T-helper 2 cell treated with Interferon-gamma antibody and Interleukin-4, amounts not matched to agents 5 μg/mL and 100 μg/mL, for 36 hours (primary cell): ENCODE results near the gene RTF2.

ENCODE experiments used
- DNase-seq: peaks from one replicate; pipeline ENCODE4 v3.0.0; 2021; ENCODE audit warnings: low spot score
- H3K27ac Mint-ChIP-seq: one replicate; pipeline ENCODE4 v1.8.0; 2021; ENCODE audit warnings: mild to moderate bottlenecking, mixed read lengths
- H3K27me3 Mint-ChIP-seq: one replicate; pipeline ENCODE4 v1.8.0; 2021; ENCODE audit warnings: low read depth, mixed read lengths
- H3K36me3 Mint-ChIP-seq: one replicate; pipeline ENCODE4 v1.8.0; 2021; ENCODE audit warnings: low read depth, mixed read lengths
- H3K4me1 Mint-ChIP-seq: one replicate; pipeline ENCODE4 v1.8.0; 2021; ENCODE audit warnings: low read depth, mixed read lengths
- H3K4me3 Mint-ChIP-seq: one replicate; pipeline ENCODE4 v1.8.0; 2022; ENCODE audit warnings: mild to moderate bottlenecking, moderate library complexity, mixed read lengths
- H3K9me3 Mint-ChIP-seq: one replicate; pipeline ENCODE4 v1.8.0; 2021; ENCODE audit warnings: mixed read lengths

RTF2 gene

DNA sequence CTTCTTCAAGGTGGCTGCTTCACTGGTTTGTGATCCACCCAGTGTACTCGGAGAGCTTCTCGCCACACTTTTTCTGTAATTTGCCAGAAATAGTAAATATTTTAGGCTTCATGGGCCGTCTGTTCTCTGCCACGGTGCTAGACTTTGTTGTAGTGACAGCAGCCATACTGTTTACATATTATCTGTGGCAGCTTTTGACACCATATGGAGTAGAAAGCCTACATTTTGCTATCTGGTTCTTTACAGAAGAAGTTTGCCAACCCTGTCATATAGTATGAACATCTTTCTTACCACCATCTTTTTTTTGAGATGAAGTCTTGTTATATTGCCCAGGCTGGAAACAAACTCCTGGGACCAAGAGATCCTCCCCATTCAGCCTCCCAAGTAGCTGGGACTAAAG lies 97.1 kb downstream of the RTF2 start:
- Mint-ChIP-seq H3K9me3 (no peaks in the 10 kb centered on the region), H3K27me3 (no peaks in the 10 kb centered on the region), H3K4me1 (no peaks in the 10 kb centered on the region), H3K4me3 (no peak overlapping the region), H3K36me3 (no peaks in the 10 kb centered on the region), H3K27ac (no peak overlapping the region)
- DNase-seq: no peak

DNA sequence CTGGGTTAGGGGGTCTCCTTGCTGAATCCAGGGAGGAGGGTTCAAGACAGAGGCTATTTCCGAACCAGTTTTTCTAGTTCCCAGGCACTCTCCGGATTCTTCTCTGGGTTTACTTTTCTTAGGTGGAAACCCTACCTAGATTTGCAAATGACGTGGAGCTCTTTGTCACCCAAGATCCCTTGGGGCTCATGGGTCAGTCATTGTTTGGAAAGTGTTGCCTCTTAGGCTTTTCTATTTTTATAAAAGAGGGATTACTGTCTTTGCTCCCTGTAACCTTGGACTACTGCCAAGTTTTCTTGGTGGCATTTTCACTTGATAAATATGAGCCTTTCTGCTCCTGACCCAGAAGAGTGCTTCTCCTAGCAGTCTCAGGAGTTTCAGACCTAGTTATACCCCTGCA lies 98.2 kb downstream of the RTF2 start:
- no peaks in the 10 kb centered on the region for H3K27me3 Mint-ChIP-seq

More for the DNA sequence above, 98.2 kb downstream of the RTF2 start:
- no peaks in the 10 kb centered on the region for H3K9me3 Mint-ChIP-seq
- no peak overlapping the region for H3K4me3 Mint-ChIP-seq
- DNase-seq: no peak
- H3K27ac Mint-ChIP-seq: no peak overlapping the region
- H3K4me1 Mint-ChIP-seq: no peaks in the 10 kb centered on the region
- H3K36me3 Mint-ChIP-seq: no peaks in the 10 kb centered on the region
